Effector memory CD8-positive, alpha-beta T cell (primary cell): Measurements from ENCODE around the gene OTOA.
"Not testable (repeated sequence)": the region's sequence is repeated elsewhere in the genome, so short reads cannot be mapped to it uniquely, and the experiment has no call there.

Source experiments
- ATAC-seq: fragments of 150-1000 bp; cut with Tn5 transposase; replicated peaks from 2 replicates; pipeline ENCODE4 v1.10.0; 2021; ENCODE audit warnings: mild to moderate bottlenecking, moderate library complexity
- DNase-seq, 3 experiments: peaks; one replicate each; pipeline ENCODE4 v3.0.0; 2021
- H3K27ac Mint-ChIP-seq, 2 donors: one replicate each; pipeline ENCODE4 v1.8.0; 2022; ENCODE audit warnings: mild to moderate bottlenecking in 2 of 2, mixed read lengths in 2 of 2, moderate library complexity in 2 of 2
- H3K27me3 Mint-ChIP-seq, 2 donors: one replicate each; pipeline ENCODE4 v1.8.0; 2022; ENCODE audit warnings: mixed read lengths in 2 of 2
- H3K36me3 Mint-ChIP-seq: one replicate; pipeline ENCODE4 v1.8.0; 2022; ENCODE audit warnings: mild to moderate bottlenecking, moderate library complexity, mixed read lengths; ENCODE audit not compliant: insufficient read depth
- H3K4me1 Mint-ChIP-seq, 2 donors: one replicate each; pipeline ENCODE4 v1.8.0; 2022; ENCODE audit warnings: low read depth in 2 of 2, mixed read lengths in 2 of 2
- H3K4me3 Mint-ChIP-seq, 2 donors: one replicate each; pipeline ENCODE4 v1.8.0; 2022; ENCODE audit warnings: mild to moderate bottlenecking in 2 of 2, mixed read lengths in 2 of 2, moderate library complexity in 2 of 2
- H3K9me3 Mint-ChIP-seq, 2 donors: one replicate each; pipeline ENCODE4 v1.8.0; 2022; ENCODE audit warnings: mixed read lengths in 2 of 2

Gene OTOA

GRCh38 chr16:21701271-21701670, 37.5 kb downstream of the OTOA start:
- DNase-seq (no peak), ATAC-seq (no peak)
- no peaks in the 10 kb centered on the region for H3K36me3 Mint-ChIP-seq
- H3K27ac Mint-ChIP-seq = no peak overlapping the region
- no peaks in the 10 kb centered on the region for H3K27me3 Mint-ChIP-seq
- no peak overlapping the region for H3K4me3 Mint-ChIP-seq
- no peaks in the 10 kb centered on the region for H3K4me1 Mint-ChIP-seq
- H3K9me3 Mint-ChIP-seq = no peaks in the 10 kb centered on the region

- Mint-ChIP-seq H3K27me3 (no peaks in the 10 kb centered on the region), H3K36me3 (no peaks in the 10 kb centered on the region), H3K27ac (no peak overlapping the region), H3K9me3 (no peaks in the 10 kb centered on the region), H3K4me1 (no peaks in the 10 kb centered on the region), H3K4me3 (no peak overlapping the region)
- ATAC-seq = no peak
- no peak for DNase-seq
Measured at GRCh38 chr16:21702276-21702675, 38.5 kb downstream of the OTOA start.

GRCh38 chr16:21703156-21703555, 39.4 kb downstream of the OTOA start:
- DNase-seq (no peak), ATAC-seq (no peak)
- peak overlapping the region in 1 of 2 donors; percentile 19 for H3K27ac Mint-ChIP-seq
- no peaks in the 10 kb centered on the region for H3K9me3 Mint-ChIP-seq
- no peaks in the 10 kb centered on the region for H3K36me3 Mint-ChIP-seq
- H3K27me3 Mint-ChIP-seq = no peaks in the 10 kb centered on the region
- no peak overlapping the region for H3K4me3 Mint-ChIP-seq
- H3K4me1 Mint-ChIP-seq = peaks cover 0 to under 1% of the 10 kb centered on the region in 2 donors

GRCh38 chr16:21703589-21704174, 39.9 kb downstream of the OTOA start:
- no peaks in the 10 kb centered on the region for H3K9me3 Mint-ChIP-seq
- peak overlapping the region in 1 of 2 donors; percentile 19 for H3K27ac Mint-ChIP-seq
- H3K27me3 Mint-ChIP-seq = no peaks in the 10 kb centered on the region
- no peaks in the 10 kb centered on the region for H3K36me3 Mint-ChIP-seq
- ATAC-seq = no peak
- H3K4me3 Mint-ChIP-seq = no peak overlapping the region
- no peak for DNase-seq
- H3K4me1 Mint-ChIP-seq = peaks cover 0 to 4% of the 10 kb centered on the region in 2 donors

- no peaks in the 10 kb centered on the region for H3K36me3 Mint-ChIP-seq
- no peak for DNase-seq
- H3K27me3 Mint-ChIP-seq = no peaks in the 10 kb centered on the region
- no peak overlapping the region for H3K27ac Mint-ChIP-seq
- peaks cover 0 to 4% of the 10 kb centered on the region in 2 donors for H3K4me1 Mint-ChIP-seq
- no peak overlapping the region for H3K4me3 Mint-ChIP-seq
- no peak for ATAC-seq
- H3K9me3 Mint-ChIP-seq = no peaks in the 10 kb centered on the region
Measured at GRCh38 chr16:21704266-21704665, 40.5 kb downstream of the OTOA start.

- peaks cover 0 to 4% of the 10 kb centered on the region in 2 donors for H3K4me1 Mint-ChIP-seq
- no peak overlapping the region for H3K27ac Mint-ChIP-seq
- no peak overlapping the region for H3K4me3 Mint-ChIP-seq
- ATAC-seq = no peak
- H3K36me3 Mint-ChIP-seq = no peaks in the 10 kb centered on the region
- DNase-seq = no peak
- H3K27me3 Mint-ChIP-seq = no peaks in the 10 kb centered on the region
- H3K9me3 Mint-ChIP-seq = no peaks in the 10 kb centered on the region
Measured at GRCh38 chr16:21704733-21705132, 41.0 kb downstream of the OTOA start.

GRCh38 chr16:21708533-21709115, 44.9 kb downstream of the OTOA start:
- ATAC-seq (peak; percentile 79), DNase-seq (peak; percentile 84 to 89 (median 87))
- Mint-ChIP-seq H3K4me1 (peaks cover 0 to 4% of the 10 kb centered on the region in 2 donors), H3K27ac (peak overlapping the region in 1 of 2 donors; percentile 60), H3K4me3 (peak overlapping the region in 1 of 2 donors; percentile 6), H3K27me3 (no peaks in the 10 kb centered on the region), H3K9me3 (no peaks in the 10 kb centered on the region), H3K36me3 (peaks cover 4% of the 10 kb centered on the region)

- no peaks in the 10 kb centered on the region for H3K9me3 Mint-ChIP-seq
- no peak for ATAC-seq
- no peak for DNase-seq
- H3K4me3 Mint-ChIP-seq = no peak overlapping the region
- H3K27ac Mint-ChIP-seq = no peak overlapping the region
- H3K36me3 Mint-ChIP-seq = peaks cover 4% of the 10 kb centered on the region
- H3K4me1 Mint-ChIP-seq = peaks cover 0 to 4% of the 10 kb centered on the region in 2 donors
- H3K27me3 Mint-ChIP-seq = no peaks in the 10 kb centered on the region
Measured at GRCh38 chr16:21710938-21711337, 47.2 kb downstream of the OTOA start.

GRCh38 chr16:21713549-21714368, 50.0 kb downstream of the OTOA start:
- H3K27ac Mint-ChIP-seq = no peak overlapping the region
- peaks cover 4% of the 10 kb centered on the region for H3K36me3 Mint-ChIP-seq
- H3K27me3 Mint-ChIP-seq = no peaks in the 10 kb centered on the region
- DNase-seq = no peak
- no peaks in the 10 kb centered on the region for H3K4me1 Mint-ChIP-seq
- no peak overlapping the region for H3K4me3 Mint-ChIP-seq
- no peaks in the 10 kb centered on the region for H3K9me3 Mint-ChIP-seq
- ATAC-seq = no peak

GRCh38 chr16:21714369-21714618, 50.5 kb downstream of the OTOA start:
- H3K27me3 Mint-ChIP-seq, H3K27ac Mint-ChIP-seq, DNase-seq, H3K36me3 Mint-ChIP-seq, H3K4me1 Mint-ChIP-seq, ATAC-seq, H3K4me3 Mint-ChIP-seq, H3K9me3 Mint-ChIP-seq: not testable (repeated sequence)

GRCh38 chr16:21717608-21718007, 53.8 kb downstream of the OTOA start:
- Mint-ChIP-seq H3K36me3 (no peaks in the 10 kb centered on the region), H3K4me1 (no peaks in the 10 kb centered on the region), H3K27me3 (no peaks in the 10 kb centered on the region), H3K9me3 (no peaks in the 10 kb centered on the region), H3K4me3 (no peak overlapping the region), H3K27ac (no peak overlapping the region)
- ATAC-seq = no peak
- no peak for DNase-seq

GRCh38 chr16:21719283-21719682, 55.5 kb downstream of the OTOA start:
- H3K4me3 Mint-ChIP-seq = no peak overlapping the region
- H3K36me3 Mint-ChIP-seq = no peaks in the 10 kb centered on the region
- no peaks in the 10 kb centered on the region for H3K9me3 Mint-ChIP-seq

GRCh38 chr16:21720533-21720932, 56.8 kb downstream of the OTOA start:
- H3K27me3 Mint-ChIP-seq = peaks cover 0 to 6% of the 10 kb centered on the region in 2 donors
- no peak for ATAC-seq
- no peaks in the 10 kb centered on the region for H3K36me3 Mint-ChIP-seq
- no peaks in the 10 kb centered on the region for H3K4me1 Mint-ChIP-seq
- no peak overlapping the region for H3K4me3 Mint-ChIP-seq
- H3K27ac Mint-ChIP-seq = no peak overlapping the region
- DNase-seq = no peak
- H3K9me3 Mint-ChIP-seq = no peaks in the 10 kb centered on the region

More at GRCh38 chr16:21719283-21719682, 55.5 kb downstream of the OTOA start:
- ATAC-seq (no peak), DNase-seq (no peak)
- H3K27me3 Mint-ChIP-seq = peaks cover 0 to 6% of the 10 kb centered on the region in 2 donors
- no peaks in the 10 kb centered on the region for H3K4me1 Mint-ChIP-seq
- H3K27ac Mint-ChIP-seq = no peak overlapping the region
